ENCODE data around the gene SEPTIN7. TPM values are rescaled to one million over a fixed set of nuclear protein-coding genes. Genes with fewer than 3 reads are reported as not detected.
A peak's percentile ranks its signal among the peaks of the same experiment; 100 is the strongest.

Gene SEPTIN7
- total and polyA plus RNA-seq, 2 experiments from 2014 or later = 280 to 347 TPM

DNA sequence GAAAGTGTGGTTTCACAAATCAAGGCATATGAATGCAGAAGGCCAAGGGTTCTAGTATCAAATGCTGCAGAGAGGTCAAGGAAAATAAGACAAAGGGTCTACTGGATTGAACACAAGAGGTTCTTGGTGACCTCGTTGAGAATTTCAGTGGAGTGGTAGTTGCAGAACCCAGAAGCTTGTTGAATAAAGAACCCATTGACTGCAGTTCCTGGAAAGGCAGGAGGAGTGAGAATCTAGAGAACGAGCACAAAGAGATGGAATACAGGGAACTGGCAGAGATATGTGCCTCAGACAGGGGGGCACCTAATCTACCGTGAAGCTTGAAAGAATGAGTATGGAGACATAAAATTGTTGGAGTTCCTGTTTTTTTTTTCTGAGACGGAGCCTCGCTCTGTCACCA lies 3.5 kb upstream of the SEPTIN7 start:
- H3K9me3 ChIP-seq (ENCODE audit: low read depth) = no peaks in the 10 kb centered on the region
- no peak for TF ChIP-seq EZH2phosphoT487 (IDR thresholded peaks at IDR 0.05; ENCODE audit: low read depth, severe bottlenecking, unreplicated experiment)
- TF ChIP-seq EZH2 (IDR thresholded peaks at IDR 0.05; ENCODE audit: borderline replicate concordance) = no peak
- TF ChIP-seq, protein P1, sequence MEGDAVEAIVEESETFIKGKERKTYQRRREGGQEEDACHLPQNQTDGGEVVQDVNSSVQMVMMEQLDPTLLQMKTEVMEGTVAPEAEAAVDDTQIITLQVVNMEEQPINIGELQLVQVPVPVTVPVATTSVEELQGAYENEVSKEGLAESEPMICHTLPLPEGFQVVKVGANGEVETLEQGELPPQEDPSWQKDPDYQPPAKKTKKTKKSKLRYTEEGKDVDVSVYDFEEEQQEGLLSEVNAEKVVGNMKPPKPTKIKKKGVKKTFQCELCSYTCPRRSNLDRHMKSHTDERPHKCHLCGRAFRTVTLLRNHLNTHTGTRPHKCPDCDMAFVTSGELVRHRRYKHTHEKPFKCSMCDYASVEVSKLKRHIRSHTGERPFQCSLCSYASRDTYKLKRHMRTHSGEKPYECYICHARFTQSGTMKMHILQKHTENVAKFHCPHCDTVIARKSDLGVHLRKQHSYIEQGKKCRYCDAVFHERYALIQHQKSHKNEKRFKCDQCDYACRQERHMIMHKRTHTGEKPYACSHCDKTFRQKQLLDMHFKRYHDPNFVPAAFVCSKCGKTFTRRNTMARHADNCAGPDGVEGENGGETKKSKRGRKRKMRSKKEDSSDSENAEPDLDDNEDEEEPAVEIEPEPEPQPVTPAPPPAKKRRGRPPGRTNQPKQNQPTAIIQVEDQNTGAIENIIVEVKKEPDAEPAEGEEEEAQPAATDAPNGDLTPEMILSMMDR (IDR thresholded peaks at IDR 0.05; ENCODE audit: poor library complexity) = no peak
- no peaks in the 10 kb centered on the region for H3K9me2 ChIP-seq (replicated peaks; ENCODE audit: insufficient read depth)
- no peak overlapping the region for H3K4me2 ChIP-seq
- H3K79me2 ChIP-seq = peaks cover 15% of the 10 kb centered on the region
- peaks cover 3% of the 10 kb centered on the region for H4K20me1 ChIP-seq (ENCODE audit: insufficient read depth, poor library complexity, severe bottlenecking)
- H3K4me3 ChIP-seq = no peak overlapping the region
- no peak overlapping the region for H3K27ac ChIP-seq
- no peaks in the 10 kb centered on the region for H3K36me3 ChIP-seq (replicated peaks; ENCODE audit: insufficient read depth, low read depth)
- H2AFZ ChIP-seq = no peak overlapping the region
- 93% methylated on average over 5 of the region's 5 CpGs for WGBS (ENCODE audit: low lambda C conversion rate, missing lambda C conversion rate)
- H3K27me3 ChIP-seq = no peaks in the 10 kb centered on the region
- peaks cover 7% of the 10 kb centered on the region for H3K4me1 ChIP-seq (ENCODE audit: insufficient read depth)
- no peak for DNase-seq (ENCODE audit: low spot score)

DNA sequence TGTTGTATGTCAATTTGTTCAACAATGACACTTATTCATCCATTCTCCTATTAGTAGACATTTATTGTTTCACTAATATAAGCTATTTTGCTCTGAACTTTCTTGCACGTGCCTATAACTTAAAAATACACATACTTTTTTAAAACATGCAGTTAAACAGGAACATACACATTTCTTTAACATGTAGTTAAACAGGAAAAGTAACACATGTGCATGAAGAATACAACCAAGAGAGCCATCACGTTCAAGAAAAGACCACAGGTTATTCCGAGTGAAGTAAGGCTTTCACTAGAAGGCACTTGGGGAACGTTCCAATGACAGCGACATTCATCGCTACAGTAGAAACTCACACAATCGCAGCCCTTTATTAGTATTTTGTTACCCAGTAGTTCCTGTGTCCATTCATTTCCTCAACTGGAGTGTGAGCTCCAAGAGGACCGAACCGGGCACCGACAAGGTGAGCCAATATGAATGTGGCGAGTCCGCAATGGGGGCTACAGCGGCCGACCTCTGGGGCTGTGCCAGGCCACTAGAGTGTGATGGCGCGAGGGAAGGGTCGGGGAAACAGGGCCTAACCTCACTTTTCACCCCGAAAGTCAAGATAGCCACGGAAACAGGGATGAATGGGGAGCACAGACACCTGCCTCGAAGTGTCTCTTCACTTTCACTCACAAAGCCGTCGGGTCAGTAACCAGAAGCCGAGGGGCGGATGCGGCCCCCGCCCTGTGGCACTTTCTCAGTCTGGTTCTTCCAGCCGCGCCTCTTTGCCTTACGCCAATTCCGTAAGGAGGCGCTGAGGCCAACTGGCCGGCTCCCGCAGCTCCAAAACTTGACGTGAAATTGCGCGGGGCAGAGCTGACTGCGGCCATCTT lies 775 bp upstream of the SEPTIN7 start:
- H3K27ac ChIP-seq = peak overlapping the region; percentile 98
- no peak for TF ChIP-seq EZH2 (IDR thresholded peaks at IDR 0.05; ENCODE audit: borderline replicate concordance)
- H3K79me2 ChIP-seq = peaks cover 43% of the 10 kb centered on the region
- H2AFZ ChIP-seq = peak overlapping the region; percentile 22
- H3K9me2 ChIP-seq (replicated peaks; ENCODE audit: insufficient read depth) = no peaks in the 10 kb centered on the region
- peaks cover 31% of the 10 kb centered on the region for H4K20me1 ChIP-seq (ENCODE audit: insufficient read depth, poor library complexity, severe bottlenecking)
- peak; percentile 92 for DNase-seq (ENCODE audit: low spot score)
- 2% methylated on average over 36 of the region's 37 CpGs for WGBS (ENCODE audit: low lambda C conversion rate, missing lambda C conversion rate)
- H3K9me3 ChIP-seq (ENCODE audit: low read depth) = no peaks in the 10 kb centered on the region
- H3K4me3 ChIP-seq = peak overlapping the region; percentile 38
- H3K4me2 ChIP-seq = peak overlapping the region; percentile 79
- no peaks in the 10 kb centered on the region for H3K27me3 ChIP-seq
- H3K4me1 ChIP-seq (ENCODE audit: insufficient read depth) = peaks cover 21% of the 10 kb centered on the region
- H3K36me3 ChIP-seq (replicated peaks; ENCODE audit: insufficient read depth, low read depth) = no peaks in the 10 kb centered on the region

DNA sequence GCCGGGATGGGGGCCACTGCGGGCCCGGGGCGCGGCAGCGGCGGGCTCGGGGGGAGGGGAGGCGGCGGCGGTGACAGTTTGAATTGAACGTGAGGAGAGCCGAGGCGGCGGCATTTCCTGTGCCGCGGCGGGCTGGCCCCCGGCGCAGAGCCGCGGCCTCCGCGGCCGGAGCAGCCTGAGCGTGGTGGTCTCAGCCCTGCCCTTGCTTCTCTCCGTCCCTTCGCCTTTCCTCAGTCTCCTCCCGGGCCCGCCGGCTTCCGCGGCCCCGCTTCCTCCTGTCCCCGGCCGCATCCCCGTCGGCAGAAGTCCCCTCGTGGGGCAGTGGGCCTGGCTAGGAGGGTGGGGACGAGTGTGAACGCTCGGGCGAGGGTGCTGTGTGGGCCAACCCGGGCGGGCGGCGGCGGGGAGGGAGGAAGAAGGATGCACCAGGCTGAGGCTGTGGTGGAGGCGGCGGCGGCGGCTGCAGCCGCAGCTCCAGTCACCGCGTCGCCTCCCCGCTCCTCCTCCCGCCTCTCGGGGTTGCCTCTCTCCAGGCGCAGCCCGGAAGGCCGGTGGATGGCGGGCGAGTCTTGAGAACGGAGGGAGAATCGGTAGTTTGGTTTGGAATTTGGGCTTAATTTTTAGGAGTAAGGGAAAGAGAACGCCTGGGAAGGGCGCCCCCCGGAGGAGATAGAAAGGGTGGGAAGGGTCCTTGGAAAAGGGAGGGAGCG lies 690 bp downstream of the SEPTIN7 start:
- H2AFZ ChIP-seq = peak overlapping the region; percentile 62
- H3K4me3 ChIP-seq = peak overlapping the region; percentile 62
- H3K27ac ChIP-seq = peak overlapping the region; percentile 94
- TF ChIP-seq, protein P1 (IDR thresholded peaks at IDR 0.05; ENCODE audit: poor library complexity) = peak; percentile 77
- no peak for TF ChIP-seq EZH2phosphoT487 (IDR thresholded peaks at IDR 0.05; ENCODE audit: low read depth, severe bottlenecking, unreplicated experiment)
- DNase-seq (ENCODE audit: low spot score) = peak; percentile 80
- peaks cover 45% of the 10 kb centered on the region for H4K20me1 ChIP-seq (ENCODE audit: insufficient read depth, poor library complexity, severe bottlenecking)
- WGBS (ENCODE audit: low lambda C conversion rate, missing lambda C conversion rate) = under 1% methylated on average over 32 of the region's 70 CpGs
- H3K27me3 ChIP-seq = no peaks in the 10 kb centered on the region
- no peaks in the 10 kb centered on the region for H3K36me3 ChIP-seq (replicated peaks; ENCODE audit: insufficient read depth, low read depth)
- peaks cover 22% of the 10 kb centered on the region for H3K4me1 ChIP-seq (ENCODE audit: insufficient read depth)
- H3K9me3 ChIP-seq (ENCODE audit: low read depth) = no peaks in the 10 kb centered on the region
- H3K9me2 ChIP-seq (replicated peaks; ENCODE audit: insufficient read depth) = no peaks in the 10 kb centered on the region
- H3K79me2 ChIP-seq = peaks cover 58% of the 10 kb centered on the region
- H3K4me2 ChIP-seq = peak overlapping the region; percentile 84

DNA sequence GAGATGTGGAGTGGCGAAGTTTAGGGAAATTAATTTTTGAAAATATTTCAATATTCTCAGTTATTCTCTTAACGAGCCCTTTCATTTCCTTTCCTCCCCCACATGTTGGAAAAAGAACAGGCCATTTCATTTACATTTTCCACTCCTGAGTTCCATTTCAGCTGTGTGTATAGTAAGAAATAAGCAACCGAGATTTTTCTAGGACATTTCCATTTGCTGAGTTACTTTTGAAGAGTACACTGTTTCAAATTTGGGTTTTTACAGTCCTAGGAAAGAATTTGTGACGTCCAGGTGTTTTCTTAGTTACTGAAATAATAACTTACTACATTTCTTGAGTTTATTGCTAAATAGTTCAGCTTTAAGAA lies 1.2 kb downstream of the SEPTIN7 start:
- Histone ChIP-seq H3K27ac (peak overlapping the region; percentile 94), H3K9me3 (ENCODE audit: low read depth) (no peaks in the 10 kb centered on the region), H3K4me2 (peak overlapping the region; percentile 84), H3K27me3 (no peaks in the 10 kb centered on the region), H4K20me1 (ENCODE audit: insufficient read depth, poor library complexity, severe bottlenecking) (peaks cover 51% of the 10 kb centered on the region), H3K9me2 (replicated peaks; ENCODE audit: insufficient read depth) (no peaks in the 10 kb centered on the region), H3K4me1 (ENCODE audit: insufficient read depth) (peaks cover 27% of the 10 kb centered on the region), H2AFZ (peak overlapping the region; percentile 62), H3K79me2 (peaks cover 63% of the 10 kb centered on the region), H3K4me3 (peak overlapping the region; percentile 62), H3K36me3 (replicated peaks; ENCODE audit: insufficient read depth, low read depth) (no peaks in the 10 kb centered on the region)
- no peak for DNase-seq (ENCODE audit: low spot score)
- TF ChIP-seq, protein P1 (IDR thresholded peaks at IDR 0.05; ENCODE audit: poor library complexity) = no peak
- TF ChIP-seq EZH2phosphoT487 (IDR thresholded peaks at IDR 0.05; ENCODE audit: low read depth, severe bottlenecking, unreplicated experiment) = no peak
- TF ChIP-seq EZH2 (IDR thresholded peaks at IDR 0.05; ENCODE audit: borderline replicate concordance) = no peak
- 0% methylated on average over 4 of the region's 4 CpGs for WGBS (ENCODE audit: low lambda C conversion rate, missing lambda C conversion rate)

Measured in hepatocyte (in vitro differentiated cells).